ENCODE data around the gene AKAP12. TPM values are rescaled to one million over a fixed set of nuclear protein-coding genes. Genes with fewer than 3 reads are reported as not detected.

The AKAP12 gene
- total and polyA plus RNA-seq, 2 donors from 2014 or later, result 10.2 to 84.6 TPM

DNA sequence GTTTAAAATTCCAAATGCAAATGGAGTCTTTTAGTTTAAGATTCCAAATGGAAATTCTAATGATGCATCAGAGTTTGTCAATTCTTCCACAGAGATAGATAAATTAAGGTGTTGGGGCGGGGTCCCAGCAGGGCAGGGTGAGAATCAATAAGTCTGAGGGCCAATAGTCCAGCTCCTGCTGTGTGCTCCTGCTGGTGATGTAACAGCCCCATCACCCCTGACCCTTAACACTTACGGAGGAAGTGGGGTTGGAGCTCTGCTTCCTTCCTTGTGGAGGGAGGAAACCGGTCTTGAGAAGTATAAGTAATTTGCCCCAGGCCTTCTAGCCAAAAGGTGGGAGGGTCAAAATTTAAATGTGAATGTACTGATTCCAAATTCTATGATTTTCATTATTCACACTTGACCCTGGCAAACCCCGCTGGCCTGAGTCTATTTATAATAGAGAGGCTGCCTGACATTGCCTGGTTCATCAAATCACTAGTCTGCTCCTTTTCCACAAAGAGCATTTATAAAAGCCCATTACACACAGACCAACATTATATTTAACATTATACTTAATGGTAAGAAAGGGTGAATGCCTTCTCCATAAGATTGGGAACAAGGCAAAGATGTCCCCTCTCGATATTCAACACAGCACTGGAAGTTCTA lies 134.4 kb downstream of the AKAP12 start:
- FAIRE-seq (no peak), DNase-seq (peak in 1 of 5 donors; percentile 21)
- no peak overlapping the region for H3K4me3 ChIP-seq (ENCODE audit: low read length in 3 of 3)
- H3K36me3 ChIP-seq (ENCODE audit: control insufficient read depth in 2 of 3, insufficient read depth in 3 of 3, low read length in 3 of 3), result peaks cover 6 to 19% (median 8%) of the 10 kb centered on the region in 3 donors
- TF ChIP-seq, protein P1, sequence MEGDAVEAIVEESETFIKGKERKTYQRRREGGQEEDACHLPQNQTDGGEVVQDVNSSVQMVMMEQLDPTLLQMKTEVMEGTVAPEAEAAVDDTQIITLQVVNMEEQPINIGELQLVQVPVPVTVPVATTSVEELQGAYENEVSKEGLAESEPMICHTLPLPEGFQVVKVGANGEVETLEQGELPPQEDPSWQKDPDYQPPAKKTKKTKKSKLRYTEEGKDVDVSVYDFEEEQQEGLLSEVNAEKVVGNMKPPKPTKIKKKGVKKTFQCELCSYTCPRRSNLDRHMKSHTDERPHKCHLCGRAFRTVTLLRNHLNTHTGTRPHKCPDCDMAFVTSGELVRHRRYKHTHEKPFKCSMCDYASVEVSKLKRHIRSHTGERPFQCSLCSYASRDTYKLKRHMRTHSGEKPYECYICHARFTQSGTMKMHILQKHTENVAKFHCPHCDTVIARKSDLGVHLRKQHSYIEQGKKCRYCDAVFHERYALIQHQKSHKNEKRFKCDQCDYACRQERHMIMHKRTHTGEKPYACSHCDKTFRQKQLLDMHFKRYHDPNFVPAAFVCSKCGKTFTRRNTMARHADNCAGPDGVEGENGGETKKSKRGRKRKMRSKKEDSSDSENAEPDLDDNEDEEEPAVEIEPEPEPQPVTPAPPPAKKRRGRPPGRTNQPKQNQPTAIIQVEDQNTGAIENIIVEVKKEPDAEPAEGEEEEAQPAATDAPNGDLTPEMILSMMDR (IDR thresholded peaks at IDR 0.05; ENCODE audit: borderline replicate concordance, extremely low read depth, insufficient read depth), result no peak
- no peaks in the 10 kb centered on the region for H3K27me3 ChIP-seq (ENCODE audit: control insufficient read depth, insufficient read depth, low read length)
- no peaks in the 10 kb centered on the region for H3K4me1 ChIP-seq (ENCODE audit: control insufficient read depth in 2 of 3, insufficient read depth in 2 of 3, low read depth in 1 of 3, low read length in 3 of 3)
- no peak overlapping the region for H3K9ac ChIP-seq (ENCODE audit: low read length in 3 of 3)
- no peak overlapping the region for H3K27ac ChIP-seq (ENCODE audit: low read depth in 2 of 2, low read length in 2 of 2)
- intact Hi-C loops (cut with DNase I), result no loop called here
- H3K9me3 ChIP-seq (ENCODE audit: control insufficient read depth in 2 of 3, insufficient read depth in 1 of 3, low read length in 3 of 3), result no peaks in the 10 kb centered on the region

GRCh38 chr6:151375833-151376232 lies 136.1 kb downstream of the AKAP12 start:
- DNase-seq (no peak), FAIRE-seq (no peak)
- no peak overlapping the region for H3K27ac ChIP-seq (ENCODE audit: low read depth in 2 of 2, low read length in 2 of 2)
- H3K27me3 ChIP-seq (ENCODE audit: control insufficient read depth, insufficient read depth, low read length), result no peaks in the 10 kb centered on the region
- intact Hi-C loops (cut with DNase I), result no loop called here
- no peaks in the 10 kb centered on the region for H3K9me3 ChIP-seq (ENCODE audit: control insufficient read depth in 2 of 3, insufficient read depth in 1 of 3, low read length in 3 of 3)
- no peaks in the 10 kb centered on the region for H3K4me1 ChIP-seq (ENCODE audit: control insufficient read depth in 2 of 3, insufficient read depth in 2 of 3, low read depth in 1 of 3, low read length in 3 of 3)
- no peak overlapping the region for H3K4me3 ChIP-seq (ENCODE audit: low read length in 3 of 3)
- no peak overlapping the region for H3K9ac ChIP-seq (ENCODE audit: low read length in 3 of 3)
- H3K36me3 ChIP-seq (ENCODE audit: control insufficient read depth in 2 of 3, insufficient read depth in 3 of 3, low read length in 3 of 3), result peaks cover 6 to 15% (median 8%) of the 10 kb centered on the region in 3 donors
- TF ChIP-seq, protein P1 (IDR thresholded peaks at IDR 0.05; ENCODE audit: borderline replicate concordance, extremely low read depth, insufficient read depth), result no peak

DNA sequence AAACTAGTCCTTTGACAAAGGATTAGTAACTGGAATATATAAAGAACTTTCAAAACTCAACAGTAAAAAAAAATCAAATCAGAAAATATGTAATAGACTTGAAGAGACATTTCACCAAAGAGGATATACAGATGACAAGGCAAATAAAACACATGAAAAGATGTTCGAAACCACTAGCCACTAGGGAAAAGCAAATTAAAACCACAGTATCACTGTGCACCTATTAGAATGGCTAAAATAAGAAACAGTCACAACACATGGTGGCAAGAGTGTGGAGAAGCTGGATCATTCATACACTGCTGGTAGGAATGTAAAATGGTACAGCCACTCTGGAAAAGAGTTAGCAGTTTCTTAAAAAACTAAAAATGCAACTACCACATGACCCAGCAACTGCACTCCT lies 136.7 kb downstream of the AKAP12 start:
- H3K27ac ChIP-seq (ENCODE audit: low read depth in 2 of 2, low read length in 2 of 2), result no peak overlapping the region
- H3K9me3 ChIP-seq (ENCODE audit: control insufficient read depth in 2 of 3, insufficient read depth in 1 of 3, low read length in 3 of 3), result no peaks in the 10 kb centered on the region
- no peak overlapping the region for H3K9ac ChIP-seq (ENCODE audit: low read length in 3 of 3)
- DNase-seq, result no peak
- no peak for FAIRE-seq
- intact Hi-C loops (cut with DNase I), result no loop called here
- TF ChIP-seq, protein P1 (IDR thresholded peaks at IDR 0.05; ENCODE audit: borderline replicate concordance, extremely low read depth, insufficient read depth), result no peak
- H3K4me1 ChIP-seq (ENCODE audit: control insufficient read depth in 2 of 3, insufficient read depth in 2 of 3, low read depth in 1 of 3, low read length in 3 of 3), result no peaks in the 10 kb centered on the region
- no peak overlapping the region for H3K4me3 ChIP-seq (ENCODE audit: low read length in 3 of 3)
- no peaks in the 10 kb centered on the region for H3K27me3 ChIP-seq (ENCODE audit: control insufficient read depth, insufficient read depth, low read length)
- H3K36me3 ChIP-seq (ENCODE audit: control insufficient read depth in 2 of 3, insufficient read depth in 3 of 3, low read length in 3 of 3), result peaks cover 0 to 9% (median 2%) of the 10 kb centered on the region in 3 donors

GRCh38 chr6:151377095-151377494 lies 137.3 kb downstream of the AKAP12 start:
- no peak for FAIRE-seq
- H3K4me1 ChIP-seq (ENCODE audit: control insufficient read depth in 2 of 3, insufficient read depth in 2 of 3, low read depth in 1 of 3, low read length in 3 of 3), result no peaks in the 10 kb centered on the region
- no peaks in the 10 kb centered on the region for H3K27me3 ChIP-seq (ENCODE audit: control insufficient read depth, insufficient read depth, low read length)
- H3K36me3 ChIP-seq (ENCODE audit: control insufficient read depth in 2 of 3, insufficient read depth in 3 of 3, low read length in 3 of 3), result peaks cover 0 to 4% (median 0%) of the 10 kb centered on the region in 3 donors
- H3K27ac ChIP-seq (ENCODE audit: low read depth in 2 of 2, low read length in 2 of 2), result no peak overlapping the region
- intact Hi-C loops (cut with DNase I), result no loop called here
- no peak for DNase-seq
- H3K9me3 ChIP-seq (ENCODE audit: control insufficient read depth in 2 of 3, insufficient read depth in 1 of 3, low read length in 3 of 3), result no peaks in the 10 kb centered on the region
- TF ChIP-seq, protein P1 (IDR thresholded peaks at IDR 0.05; ENCODE audit: borderline replicate concordance, extremely low read depth, insufficient read depth), result no peak
- H3K4me3 ChIP-seq (ENCODE audit: low read length in 3 of 3), result no peak overlapping the region
- H3K9ac ChIP-seq (ENCODE audit: low read length in 3 of 3), result no peak overlapping the region

Data from kidney (tissue), 14 donors.